PC-9 (cell line): Measurements from ENCODE around the gene ICE2.

Source experiments
- EZH2 ChIP-seq: fragments of 200-600 bp; sonication (generic); IDR thresholded peaks from 2 replicates; pipeline ENCODE4 v1.8.0; 2017; ENCODE audit warnings: antibody characterized with exemption, low read depth
- TF ChIP-seq, protein P1 (sequence below): fragments of 200-600 bp; sonication (generic); conservative IDR thresholded peaks from 2 replicates; pipeline ENCODE4 v1.6.1; 2017; ENCODE audit warnings: mixed run types, antibody characterized with exemption, mild to moderate bottlenecking, moderate library complexity

DNA sequence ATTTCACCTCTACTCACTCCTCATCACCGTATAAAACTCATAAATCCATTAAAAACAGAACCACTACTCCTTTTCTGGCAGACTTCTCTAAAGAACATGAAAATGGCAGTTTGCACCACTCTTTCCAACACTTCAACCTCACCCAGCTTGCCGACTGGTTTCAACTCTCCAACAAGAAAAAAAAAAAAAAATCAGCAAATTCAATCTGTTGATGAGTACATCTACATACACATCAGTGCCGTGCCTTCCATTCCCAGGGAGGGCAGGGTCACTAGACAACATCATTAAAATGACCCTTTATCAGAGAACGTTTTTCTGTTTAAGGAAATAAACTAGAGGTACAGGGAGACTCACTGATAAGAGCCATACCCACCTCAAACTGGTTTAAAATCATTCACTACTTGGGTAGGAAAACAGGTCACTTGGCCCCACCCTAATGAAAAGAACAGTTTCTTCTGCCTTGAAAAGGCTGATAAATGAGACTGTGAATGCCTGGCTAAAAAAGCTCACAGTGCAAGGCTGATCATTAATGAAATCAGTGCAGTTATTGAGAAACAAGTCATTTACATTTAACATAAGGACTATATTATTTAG lies 87.1 kb downstream of the ICE2 start:
- TF ChIP-seq, protein P1, sequence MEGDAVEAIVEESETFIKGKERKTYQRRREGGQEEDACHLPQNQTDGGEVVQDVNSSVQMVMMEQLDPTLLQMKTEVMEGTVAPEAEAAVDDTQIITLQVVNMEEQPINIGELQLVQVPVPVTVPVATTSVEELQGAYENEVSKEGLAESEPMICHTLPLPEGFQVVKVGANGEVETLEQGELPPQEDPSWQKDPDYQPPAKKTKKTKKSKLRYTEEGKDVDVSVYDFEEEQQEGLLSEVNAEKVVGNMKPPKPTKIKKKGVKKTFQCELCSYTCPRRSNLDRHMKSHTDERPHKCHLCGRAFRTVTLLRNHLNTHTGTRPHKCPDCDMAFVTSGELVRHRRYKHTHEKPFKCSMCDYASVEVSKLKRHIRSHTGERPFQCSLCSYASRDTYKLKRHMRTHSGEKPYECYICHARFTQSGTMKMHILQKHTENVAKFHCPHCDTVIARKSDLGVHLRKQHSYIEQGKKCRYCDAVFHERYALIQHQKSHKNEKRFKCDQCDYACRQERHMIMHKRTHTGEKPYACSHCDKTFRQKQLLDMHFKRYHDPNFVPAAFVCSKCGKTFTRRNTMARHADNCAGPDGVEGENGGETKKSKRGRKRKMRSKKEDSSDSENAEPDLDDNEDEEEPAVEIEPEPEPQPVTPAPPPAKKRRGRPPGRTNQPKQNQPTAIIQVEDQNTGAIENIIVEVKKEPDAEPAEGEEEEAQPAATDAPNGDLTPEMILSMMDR, result no peak
- no peak for TF ChIP-seq EZH2
